HG03432 (cell line): ENCODE data around the gene SLC2A4.
"Not testable (repeated sequence)": the region's sequence is repeated elsewhere in the genome, so short reads cannot be mapped to it uniquely, and the experiment has no call there.

ENCODE experiments used
- ATAC-seq: cut with Tn5 transposase; IDR thresholded peaks from one replicate; pipeline ENCODE4 v1.9.1; 2021; ENCODE audit warnings: mild to moderate bottlenecking, moderate library complexity; ENCODE audit not compliant: unreplicated experiment

SLC2A4 gene

DNA sequence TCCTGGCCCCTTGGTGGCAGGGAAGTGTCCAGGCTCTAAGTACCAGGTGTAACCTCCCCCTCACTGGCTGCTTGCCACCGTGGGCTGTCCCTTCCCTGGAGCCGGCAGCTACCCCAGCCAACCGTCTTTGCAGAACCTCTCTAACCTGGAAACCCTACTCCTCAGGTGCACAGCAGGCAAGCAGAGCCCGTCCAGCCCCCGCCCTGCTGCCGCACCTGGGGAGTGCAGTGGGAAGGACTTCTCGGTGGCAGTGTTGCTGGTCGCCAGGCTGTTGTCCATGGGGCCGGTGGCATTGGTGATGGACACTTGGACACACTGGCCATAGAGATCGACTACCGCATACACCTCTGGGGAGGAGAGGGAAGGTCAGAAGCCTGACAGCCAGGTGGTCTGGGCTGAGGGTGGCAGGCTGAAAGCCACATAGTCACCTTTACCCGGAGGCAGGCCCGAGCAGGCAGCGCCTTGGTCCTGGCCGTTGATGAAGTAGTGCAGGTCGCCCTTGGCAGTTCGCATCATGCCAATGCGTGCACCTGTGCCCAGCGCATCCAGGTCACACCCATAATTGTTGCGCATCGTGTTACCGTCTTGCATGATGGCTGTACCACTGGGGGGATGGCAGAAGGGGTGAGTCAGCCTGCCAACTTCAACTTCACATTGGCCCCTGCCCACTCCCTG, 41.1 kb downstream of the SLC2A4 start:
- no peak for ATAC-seq

DNA sequence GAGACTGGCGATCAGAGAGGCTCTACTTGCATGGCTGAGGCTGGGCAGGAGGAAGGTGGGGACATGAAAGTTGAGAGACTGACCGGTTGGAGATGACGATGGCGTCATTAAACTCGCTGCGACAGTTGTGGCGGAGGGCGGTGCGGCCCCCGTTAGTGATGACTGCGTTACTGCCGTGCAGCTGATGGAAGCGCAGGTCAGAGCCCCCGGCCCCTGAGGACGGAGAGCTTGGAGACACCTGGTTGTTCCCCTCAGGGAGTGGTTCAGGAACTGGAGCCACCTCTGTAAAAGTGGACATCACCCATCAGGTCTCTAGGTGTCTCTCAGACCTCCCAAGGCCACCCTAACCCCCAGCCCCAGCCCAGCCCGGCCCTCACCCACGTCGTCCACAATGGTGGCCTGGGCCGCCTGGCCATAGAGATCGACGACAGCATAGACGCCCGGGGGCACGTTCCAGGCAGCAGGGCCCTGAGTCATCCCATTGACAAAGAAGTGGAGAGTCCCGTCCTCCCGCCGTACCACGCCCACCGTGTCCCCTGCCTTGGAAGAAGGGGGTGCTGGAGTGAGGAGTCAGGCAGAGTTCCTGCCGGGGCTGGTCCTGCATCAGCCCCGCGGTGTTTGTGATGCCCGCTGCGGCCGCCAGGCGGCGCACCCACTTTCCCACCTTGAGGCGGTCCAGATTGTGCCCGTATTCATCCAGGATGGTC, 42.4 kb downstream of the SLC2A4 start:
- no peak for ATAC-seq

DNA sequence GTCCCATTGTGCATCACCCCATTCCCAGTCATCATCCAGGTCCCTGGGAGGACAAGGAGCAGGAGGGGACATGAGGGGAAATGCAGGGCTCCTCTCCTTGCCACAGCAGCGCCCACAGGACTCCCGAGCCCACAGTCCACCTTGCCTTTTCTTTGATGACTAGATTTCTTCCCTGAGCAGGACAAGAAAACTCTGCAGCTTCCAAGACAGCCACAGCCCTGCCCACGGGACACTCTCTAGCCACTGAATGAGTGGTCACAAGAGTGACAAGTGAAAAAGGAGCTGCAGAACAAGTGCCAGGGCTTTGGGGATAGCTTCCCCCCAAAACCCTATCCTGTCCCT, 42.9 kb downstream of the SLC2A4 start:
- ATAC-seq, result no peak

- ATAC-seq, result no peak
Observed at GRCh38 chr17:7325031-7325528, 43.6 kb downstream of the SLC2A4 start.

DNA sequence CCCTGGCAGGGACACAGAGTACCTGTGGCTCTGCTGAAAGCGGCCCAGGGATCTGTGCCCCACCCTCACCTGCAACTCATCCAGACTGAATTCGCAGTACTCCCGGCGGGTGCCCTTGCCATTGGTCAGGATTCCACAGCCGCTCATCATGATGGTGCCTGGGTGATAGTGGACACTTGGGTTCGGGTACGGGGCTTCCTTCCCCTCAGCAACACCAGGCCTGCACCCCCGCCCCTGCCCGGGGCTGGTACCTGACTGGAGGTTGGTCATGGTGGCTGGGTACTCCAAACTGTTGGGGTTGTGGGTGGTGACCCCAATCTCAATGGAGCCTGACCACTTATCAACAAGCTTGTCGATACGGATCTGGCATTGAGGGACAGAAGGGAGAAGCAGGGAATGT, 44.7 kb downstream of the SLC2A4 start:
- no peak for ATAC-seq

- ATAC-seq, result no peak
Observed at GRCh38 chr17:7327056-7327455, 45.5 kb downstream of the SLC2A4 start.

DNA sequence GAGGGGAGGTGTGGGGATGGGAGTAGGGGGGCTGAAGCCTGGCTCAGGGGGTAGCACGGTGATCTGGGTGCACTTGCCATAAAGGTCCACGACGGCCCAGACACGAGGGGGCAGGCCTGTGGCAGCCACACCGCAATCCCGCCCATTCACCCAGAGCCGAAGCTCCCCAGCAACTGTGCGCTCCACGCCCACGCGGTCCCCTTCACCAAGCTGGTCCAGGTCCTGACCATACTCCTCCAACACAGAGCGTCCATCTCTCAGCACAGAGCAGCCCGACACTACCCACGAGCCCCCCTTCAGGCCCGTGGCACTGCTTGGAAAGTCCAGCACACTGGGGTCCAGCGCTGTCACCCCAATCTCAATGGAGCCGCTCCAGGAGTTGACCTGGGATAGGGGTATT, 46.0 kb downstream of the SLC2A4 start:
- ATAC-seq, result no peak

DNA sequence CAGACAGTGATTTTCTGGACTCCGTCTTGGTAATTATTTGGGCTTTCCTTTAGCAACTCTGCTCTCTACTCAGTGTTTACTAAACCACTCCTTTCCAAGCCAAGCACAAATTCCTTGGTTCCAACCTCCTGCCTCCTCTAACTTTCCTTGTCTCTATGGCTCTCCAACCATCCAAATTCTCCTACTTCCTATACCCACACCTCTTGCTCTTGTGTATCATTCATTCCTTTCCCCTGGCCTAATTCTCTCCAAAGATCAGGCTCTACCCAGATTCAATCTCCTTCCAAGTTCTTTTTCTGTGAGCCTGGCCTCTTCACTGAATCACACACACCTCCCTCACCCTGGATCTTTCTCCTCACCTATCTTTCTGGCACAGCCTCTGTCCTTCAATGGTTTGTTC, 46.5 kb downstream of the SLC2A4 start:
- ATAC-seq, result no peak

- peak; percentile 16 for ATAC-seq
Observed at GRCh38 chr17:7328840-7329373, 47.4 kb downstream of the SLC2A4 start, which contains the start of gene NEURL4. Gene NEURL4 (minus strand): TSS chr17:7329335. CDS start chr17:7329312, 23 bp downstream.

- peak; percentile 61 for ATAC-seq
Observed at GRCh38 chr17:7329374-7329996, 48.0 kb downstream of the SLC2A4 start.

DNA sequence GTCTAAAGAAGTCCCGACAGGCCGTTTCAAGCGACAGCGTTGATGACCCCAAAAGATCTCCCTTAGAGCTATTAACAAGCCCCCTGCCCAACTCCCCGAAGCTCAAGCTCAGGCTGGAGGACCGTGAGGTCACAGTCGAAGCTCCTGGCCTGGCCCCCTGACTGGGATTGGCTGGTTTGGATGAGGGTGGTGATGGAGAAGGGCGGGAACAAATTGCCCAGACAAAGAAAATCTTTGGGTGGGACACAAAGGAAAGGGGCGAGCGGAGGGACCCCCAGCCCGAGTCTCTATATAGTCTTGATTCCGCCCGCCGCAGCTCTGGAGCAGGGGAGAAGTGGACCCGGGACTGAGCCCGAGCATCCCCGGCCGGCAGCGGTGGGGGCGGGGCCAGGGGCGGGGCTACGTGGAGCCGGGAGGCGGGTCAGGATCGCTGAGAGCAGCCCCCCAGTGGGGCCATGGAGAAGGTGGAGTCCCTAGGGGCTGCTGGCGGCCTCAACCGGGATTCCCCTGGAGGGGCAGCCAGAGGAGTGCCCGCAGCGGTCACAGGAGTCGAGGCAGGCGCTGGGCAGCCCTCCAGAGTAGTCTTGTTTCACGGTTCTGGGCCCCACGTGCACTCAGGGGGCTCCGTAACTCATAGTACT, 48.6 kb downstream of the SLC2A4 start:
- peak; percentile 44 for ATAC-seq

DNA sequence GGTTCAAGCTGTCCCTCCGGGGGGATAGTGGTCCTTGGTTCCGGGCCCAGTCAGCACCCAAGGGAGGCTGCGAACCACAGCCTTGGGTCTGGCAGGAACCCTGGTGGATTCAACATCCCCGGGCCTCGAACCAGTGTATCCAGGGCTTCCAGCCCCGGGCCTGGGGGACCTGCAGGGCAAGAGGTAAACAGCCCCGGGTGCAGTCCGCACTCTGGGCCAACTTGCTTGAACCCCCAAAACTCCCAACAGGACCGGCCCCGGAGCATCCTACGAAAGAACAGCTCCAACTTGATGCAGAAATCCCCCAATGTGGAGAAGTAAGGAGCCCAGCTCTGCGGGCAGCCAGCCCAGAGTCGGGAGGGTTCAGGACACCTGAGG, 49.1 kb downstream of the SLC2A4 start:
- no peak for ATAC-seq

DNA sequence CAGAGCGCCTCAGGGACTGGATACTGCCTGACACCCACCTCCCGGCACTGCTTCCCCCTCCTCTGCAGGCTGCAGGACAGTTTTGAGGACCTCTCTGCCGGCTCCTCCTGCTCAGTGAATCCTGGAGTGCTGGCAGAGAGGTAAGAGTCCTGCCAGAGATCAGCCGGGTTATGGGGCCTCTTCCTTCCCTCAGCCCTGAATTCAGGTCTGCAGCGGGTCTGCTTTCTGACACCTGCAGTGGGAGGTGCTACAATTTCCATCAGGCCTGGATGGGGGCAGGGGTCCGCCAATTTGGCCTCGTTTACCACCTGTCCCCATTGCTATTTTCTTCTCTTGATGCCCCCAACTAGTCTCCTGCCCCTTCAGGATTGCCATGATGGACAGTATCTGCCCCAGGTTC, 50.6 kb downstream of the SLC2A4 start:
- ATAC-seq, result no peak

DNA sequence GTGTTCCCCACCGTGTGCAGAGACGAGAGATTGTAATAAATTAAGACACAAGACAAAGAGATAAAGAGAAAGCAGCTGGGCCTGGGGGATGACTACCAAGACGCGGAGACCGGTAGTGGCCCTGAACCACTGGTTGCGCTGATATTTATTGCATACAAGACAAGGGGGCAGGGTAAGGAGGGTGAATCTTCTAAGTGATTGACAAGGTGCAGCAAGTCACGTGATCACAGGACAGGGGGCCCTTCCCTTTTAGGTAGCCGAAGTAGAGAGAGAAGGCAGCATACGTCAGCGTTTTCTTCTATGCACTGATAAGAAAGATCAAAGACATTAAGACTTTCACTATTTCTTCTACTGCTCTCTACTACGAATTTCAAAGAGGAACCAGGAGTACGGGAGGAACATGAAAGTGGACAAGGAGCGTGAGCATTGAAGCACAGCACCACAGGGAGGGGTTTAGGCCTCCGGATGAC, 51.1 kb downstream of the SLC2A4 start:
- ATAC-seq, result not testable (repeated sequence)

- no peak for ATAC-seq
Observed at GRCh38 chr17:7334938-7335538, 53.5 kb downstream of the SLC2A4 start.

DNA sequence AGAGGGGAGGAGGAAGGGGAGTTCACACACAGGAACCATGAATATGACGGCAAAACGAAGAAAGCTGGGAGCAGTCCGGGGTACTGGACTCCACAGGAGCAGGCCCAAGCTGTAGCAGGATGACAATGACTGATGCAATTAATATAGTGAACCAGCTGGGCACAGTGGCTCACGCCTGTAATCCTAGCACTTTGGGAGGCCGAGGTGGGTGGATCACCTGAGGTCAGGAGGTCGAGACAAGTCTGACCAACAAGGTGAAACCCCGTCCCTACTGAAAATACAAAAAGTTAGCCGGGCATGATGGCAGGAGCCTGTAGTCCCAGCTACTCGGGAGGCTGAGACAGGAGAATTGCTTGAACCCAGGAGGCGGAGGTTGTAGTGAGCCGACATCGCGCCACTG, 54.2 kb downstream of the SLC2A4 start:
- ATAC-seq, result not testable (repeated sequence)

GRCh38 chr17:7336240-7337175, 55.0 kb downstream of the SLC2A4 start, which contains the start of gene ACAP1:
Gene ACAP1 (plus strand): TSS chr17:7336529. CDS start chr17:7336735, 206 bp downstream.
- ATAC-seq, result peak; percentile 65

GRCh38 chr17:7337600-7337999, 56.1 kb downstream of the SLC2A4 start:
- not testable (repeated sequence) for ATAC-seq
